Measurements from ENCODE around the gene SNX25.

The SNX25 gene

GRCh38 chr4:185381288-185382196 lies 172.1 kb downstream of the SNX25 start:
- DNase-seq, result no peak

GRCh38 chr4:185382754-185383153 lies 173.4 kb downstream of the SNX25 start:
- DNase-seq, result no peak

- no peak for DNase-seq
Measured at GRCh38 chr4:185383451-185383850, 174.1 kb downstream of the SNX25 start.

GRCh38 chr4:185384061-185384460 lies 174.7 kb downstream of the SNX25 start:
- DNase-seq, result no peak

- no peak for DNase-seq
Measured at GRCh38 chr4:185384930-185385331, 175.5 kb downstream of the SNX25 start.

- no peak for DNase-seq
Measured at GRCh38 chr4:185387957-185388356, 178.6 kb downstream of the SNX25 start.

- DNase-seq, result no peak
Measured at GRCh38 chr4:185390941-185391340, 181.5 kb downstream of the SNX25 start.

GRCh38 chr4:185392156-185392555 lies 182.8 kb downstream of the SNX25 start:
- no peak for DNase-seq

GRCh38 chr4:185394568-185395237 lies 185.3 kb downstream of the SNX25 start:
- DNase-seq, result peak in 1 of 2 donors; percentile 6

- peak in 1 of 2 donors; percentile 48 for DNase-seq
Measured at GRCh38 chr4:185395238-185395955, 186.0 kb downstream of the SNX25 start, which contains the start of gene LRP2BP. TSS of gene LRP2BP (minus strand) at chr4:185395924. CDS start at chr4:185378186, 17,738 bp downstream.

GRCh38 chr4:185395956-185396723 lies 186.7 kb downstream of the SNX25 start:
- peak; percentile 97 for DNase-seq

GRCh38 chr4:185396724-185397385 lies 187.5 kb downstream of the SNX25 start, which contains the start of gene ANKRD37:
TSS of gene ANKRD37 (plus strand) at chr4:185396841. CDS start at chr4:185396924, 83 bp downstream.
- no peak for DNase-seq

- DNase-seq, result no peak
Measured at GRCh38 chr4:185398618-185399017, 189.2 kb downstream of the SNX25 start.

- DNase-seq, result no peak
Measured at GRCh38 chr4:185399466-185399865, 190.1 kb downstream of the SNX25 start.

GRCh38 chr4:185404031-185404430 lies 194.6 kb downstream of the SNX25 start:
- no peak for DNase-seq

GRCh38 chr4:185405296-185405999 lies 196.1 kb downstream of the SNX25 start:
- no peak for DNase-seq

- no peak for DNase-seq
Measured at GRCh38 chr4:185408432-185408831, 199.0 kb downstream of the SNX25 start.

GRCh38 chr4:185411849-185412248 lies 202.5 kb downstream of the SNX25 start:
- no peak for DNase-seq

- DNase-seq, result no peak
Measured at GRCh38 chr4:185412412-185412811, 203.0 kb downstream of the SNX25 start.

All from CD4-positive, alpha-beta T cell treated with Interleukin-4 for 1 hour (primary cell).